Measurements from ENCODE around the gene KDM3A. TPM values are rescaled to one million over a fixed set of nuclear protein-coding genes. Genes with fewer than 3 reads are reported as not detected.
A peak's percentile ranks its signal among the peaks of the same experiment; 100 is the strongest.

The KDM3A gene
- total and polyA plus RNA-seq, 9 of the 15 experiments (the other 6 are each of a cell fraction or from before 2014, with no cell fraction given): 7.5 to 95.4 (median 24.8) TPM

DNA sequence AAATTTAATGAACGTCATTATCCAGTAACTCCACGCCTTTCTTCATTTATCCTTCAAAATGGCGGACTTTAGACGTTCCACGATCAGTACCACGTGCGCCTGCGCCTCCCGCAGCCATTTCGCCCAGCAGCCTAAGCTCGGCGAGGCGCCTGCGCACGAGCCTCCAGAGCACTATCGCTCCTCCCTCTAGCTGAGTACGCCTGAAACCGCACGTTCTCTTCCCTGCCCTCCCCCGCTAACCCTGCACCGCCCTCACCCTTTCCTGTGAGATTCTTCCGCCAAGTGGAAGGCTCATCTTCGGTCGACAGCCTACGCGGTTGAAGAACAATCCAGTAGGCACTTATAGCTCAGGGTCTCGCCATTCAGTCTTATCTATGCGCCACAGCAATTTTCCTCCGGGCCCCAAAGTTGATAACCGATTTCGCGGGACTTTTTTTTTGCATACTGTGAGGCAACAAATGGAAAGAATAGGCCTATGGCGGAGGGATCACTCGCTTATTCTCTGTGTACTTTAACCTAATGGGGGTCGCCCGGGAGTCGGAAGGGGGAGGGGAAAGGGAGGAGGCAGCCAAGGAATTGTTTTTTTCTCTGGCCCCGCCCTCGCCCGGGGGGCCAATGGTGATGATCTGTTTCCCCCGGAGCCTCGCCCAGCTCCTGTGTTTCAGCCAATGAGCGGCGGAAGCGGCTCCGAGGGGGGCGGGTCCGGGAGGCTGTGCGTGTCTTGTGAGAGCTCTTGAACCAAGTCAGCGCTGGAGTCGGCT lies at the start of gene KDM3A (continued):
- TF ChIP-seq ZBTB33 (CRISPR knock-in tag; IDR thresholded peaks at IDR 0.05): peak; percentile 77
- TF ChIP-seq CTCF (IDR thresholded peaks at IDR 0.05 in 2 of 3, conservative IDR thresholded peaks at IDR 0.05 in 1 of 3; ENCODE audit: insufficient read depth in 2 of 3, low read depth in 1 of 3, low read length in 3 of 3): 0 out of 6 replicates have a peak, but pooled peaks of 1 of the 3 experiments have one; percentile 5
- TF ChIP-seq ETV5 (CRISPR knock-in tag; IDR thresholded peaks at IDR 0.05; ENCODE audit: low read depth): peak; percentile 52; the same call in 1 of the 2 replicates
- no peak for TF ChIP-seq ELK1 (CRISPR knock-in tag; IDR thresholded peaks at IDR 0.05)
- peak; percentile 98 for TF ChIP-seq CEBPB (tag; IDR thresholded peaks at IDR 0.05)
- peak; percentile 99 for TF ChIP-seq HDAC2 (IDR thresholded peaks at IDR 0.05)
- TF ChIP-seq ZNF133 (CRISPR knock-in tag; IDR thresholded peaks at IDR 0.05): no peak
- no peak for TF ChIP-seq HSF4 (CRISPR knock-in tag; IDR thresholded peaks at IDR 0.05; ENCODE audit: borderline replicate concordance)
- TF ChIP-seq CHD2 (IDR thresholded peaks at IDR 0.05; ENCODE audit: low read depth, low read length): peak; percentile 83
- TF ChIP-seq ZNF75A (CRISPR knock-in tag; IDR thresholded peaks at IDR 0.05): no peak
- no peak for TF ChIP-seq TGIF2 (CRISPR knock-in tag; IDR thresholded peaks at IDR 0.05)
- TF ChIP-seq ZNF239 (CRISPR knock-in tag; IDR thresholded peaks at IDR 0.05): no peak; the same call in 1 of the 2 replicates
- no peak; the same call in 1 of the 2 replicates for TF ChIP-seq ZC3H11A (IDR thresholded peaks at IDR 0.05; ENCODE audit: low read depth, low read length)
- TF ChIP-seq E2F6 (IDR thresholded peaks at IDR 0.05; ENCODE audit: borderline replicate concordance in 1 of 2, extremely low read depth in 1 of 2, insufficient read depth in 1 of 2, insufficient read length in 1 of 2, low read depth in 1 of 2, low read length in 1 of 2, poor library complexity in 1 of 2, severe bottlenecking in 1 of 2): peak; percentile 99
- no peak for TF ChIP-seq CAMTA2 (CRISPR knock-in tag; conservative IDR thresholded peaks at IDR 0.05)
- no peak for TF ChIP-seq POLR2H (tag; IDR thresholded peaks at IDR 0.05; ENCODE audit: low read depth)
- peak; percentile 86 for TF ChIP-seq ARID1B (IDR thresholded peaks at IDR 0.05)
- no peak for TF ChIP-seq U2AF2 (optimal IDR thresholded peaks at IDR 0.05; ENCODE audit: low read depth, low read length)
- peak; percentile 64; the same call in 1 of the 2 replicates for TF ChIP-seq PYGO2 (tag; IDR thresholded peaks at IDR 0.05)
- no peak for TF ChIP-seq RFX5 (IDR thresholded peaks at IDR 0.05; ENCODE audit: low read depth, low read length)
- no peak for TF ChIP-seq PTBP1 (IDR thresholded peaks at IDR 0.05; ENCODE audit: low read depth, low read length)
- TF ChIP-seq OTX1 (CRISPR knock-in tag; IDR thresholded peaks at IDR 0.05): peak; percentile 93
